WTC11 (cell line): ENCODE measurements around the gene PRR23B. TPM values are rescaled to one million over a fixed set of nuclear protein-coding genes. Genes with fewer than 3 reads are reported as not detected.

Source experiments
- ATAC-seq: fragments of 200-7000 bp; cut with Tn5 transposase; 2 replicates; pipeline ENCODE4 v1.10.0; 2021; ENCODE audit warnings: mild to moderate bottlenecking, moderate library complexity
- CTCF ChIA-PET: fragments of 300-600 bp; sonication (Branson Sonifier 250); formaldehyde crosslinking; loops from one replicate; lab custom pipeline; 2021; ENCODE audit warnings: antibody characterized with exemption; lab: Charles Lee
- POLR2A ChIA-PET: fragments of 350-600 bp; sonication (Branson Sonifier 250); formaldehyde crosslinking; loops from one replicate; lab custom pipeline; 2021; ENCODE audit warnings: antibody characterized with exemption; lab: Charles Lee
- DNase-seq: peaks from one replicate; pipeline ENCODE4 v3.0.0; 2021; ENCODE audit warnings: low spot score
- H3K27ac Mint-ChIP-seq: 2 replicates; pipeline ENCODE4 v1.8.0; 2021; ENCODE audit warnings: mixed read lengths
- H3K27me3 Mint-ChIP-seq: 2 replicates; pipeline ENCODE4 v1.8.0; 2021; ENCODE audit warnings: low read depth, mild to moderate bottlenecking, moderate library complexity, mixed read lengths
- H3K36me3 Mint-ChIP-seq: 2 replicates; pipeline ENCODE4 v1.8.0; 2021; ENCODE audit warnings: mixed read lengths
- H3K4me1 Mint-ChIP-seq: 2 replicates; pipeline ENCODE4 v1.8.0; 2022; ENCODE audit warnings: mixed read lengths
- H3K4me3 Mint-ChIP-seq: 2 replicates; pipeline ENCODE4 v1.8.0; 2021; ENCODE audit warnings: mild to moderate bottlenecking, moderate library complexity, mixed read lengths
- H3K9me3 Mint-ChIP-seq: 2 replicates; pipeline ENCODE4 v1.8.0; 2021; ENCODE audit warnings: mixed read lengths
- AR ChIP-seq: fragments of 250-450 bp; sonication (Bioruptor Pico); IDR thresholded peaks from 2 replicates; pipeline ENCODE4 v1.9.0; 2021; ENCODE audit warnings: mild to moderate bottlenecking
- FOXK1 ChIP-seq: sonication (generic); formaldehyde crosslinking; IDR thresholded peaks from 2 replicates; pipeline ENCODE4 v1.8.0; 2022; ENCODE audit warnings: mild to moderate bottlenecking, moderate library complexity, missing genetic modification reagents
- HMGA2 ChIP-seq: fragments of 250-450 bp; sonication (Bioruptor Pico); IDR thresholded peaks from 2 replicates; pipeline ENCODE4 v1.4.0; 2021; ENCODE audit warnings: mild to moderate bottlenecking, moderate library complexity
- HMGXB4 ChIP-seq: sonication (generic); formaldehyde crosslinking; IDR thresholded peaks from 2 replicates; pipeline ENCODE4 v1.8.1; 2023; ENCODE audit warnings: mild to moderate bottlenecking, moderate library complexity, missing genetic modification reagents
- IRF1 ChIP-seq: sonication (generic); formaldehyde crosslinking; IDR thresholded peaks from 2 replicates; pipeline ENCODE4 v1.8.0; 2023; ENCODE audit warnings: missing genetic modification reagents
- IRF2 ChIP-seq: sonication (generic); formaldehyde crosslinking; IDR thresholded peaks from 2 replicates; pipeline ENCODE4 v1.8.0; 2022; ENCODE audit warnings: low read depth, missing genetic modification reagents, borderline replicate concordance
- MAX ChIP-seq: sonication (generic); formaldehyde crosslinking; IDR thresholded peaks from 2 replicates; pipeline ENCODE4 v1.8.0; 2022; ENCODE audit warnings: mild to moderate bottlenecking, missing genetic modification reagents
- NFATC4 ChIP-seq: fragments of 250-450 bp; sonication (Bioruptor Pico); IDR thresholded peaks from 2 replicates; pipeline ENCODE4 v1.9.0; 2021; ENCODE audit warnings: mild to moderate bottlenecking
- NFYB ChIP-seq: sonication (generic); formaldehyde crosslinking; conservative IDR thresholded peaks from 2 replicates; pipeline ENCODE4 v1.8.0; 2022; ENCODE audit warnings: low read depth, missing genetic modification reagents
- NR2C2 ChIP-seq: sonication (generic); formaldehyde crosslinking; IDR thresholded peaks from 2 replicates; pipeline ENCODE4 v1.8.0; 2022; ENCODE audit warnings: mild to moderate bottlenecking, missing genetic modification reagents
- SMAD4 ChIP-seq: sonication (generic); formaldehyde crosslinking; IDR thresholded peaks from 2 replicates; pipeline ENCODE4 v1.8.0; 2022; ENCODE audit warnings: mild to moderate bottlenecking, missing genetic modification reagents
- STAT6 ChIP-seq: sonication (generic); formaldehyde crosslinking; conservative IDR thresholded peaks from 2 replicates; pipeline ENCODE4 v1.8.1; 2023; ENCODE audit warnings: mild to moderate bottlenecking, low read depth, missing genetic modification reagents, moderate library complexity
- TP53 ChIP-seq: sonication (generic); formaldehyde crosslinking; IDR thresholded peaks from 2 replicates; pipeline ENCODE4 v1.8.1; 2023; ENCODE audit warnings: mild to moderate bottlenecking, missing genetic modification reagents
- ZNF121 ChIP-seq: sonication (generic); formaldehyde crosslinking; IDR thresholded peaks from 2 replicates; pipeline ENCODE4 v1.8.0; 2023; ENCODE audit warnings: missing genetic modification reagents
- ZNF263 ChIP-seq: sonication (generic); formaldehyde crosslinking; IDR thresholded peaks from 2 replicates; pipeline ENCODE4 v1.8.1; 2022; ENCODE audit warnings: low read depth, mild to moderate bottlenecking, moderate library complexity, missing genetic modification reagents
- ZNF512 ChIP-seq: sonication (generic); formaldehyde crosslinking; IDR thresholded peaks from 2 replicates; pipeline ENCODE4 v1.8.1; 2022; ENCODE audit warnings: missing genetic modification reagents, borderline replicate concordance
- total RNA-seq: library from RNA; stranded (reverse); gene quantifications from 3 replicates; pipeline ENCODE4 v1.2.3, GENCODE V29; 2021
- TF ChIP-seq, protein P1 (sequence below): sonication (generic); formaldehyde crosslinking; IDR thresholded peaks from 2 replicates; pipeline ENCODE4 v1.8.1; 2022; ENCODE audit warnings: low read depth, mild to moderate bottlenecking, moderate library complexity, missing genetic modification reagents, borderline replicate concordance
- TF ChIP-seq, protein P2 (sequence below): fragments of 250-450 bp; sonication (Bioruptor Pico); IDR thresholded peaks from 2 replicates; pipeline ENCODE4 v1.9.0; 2021; ENCODE audit warnings: moderate library complexity, mild to moderate bottlenecking, inconsistent platforms, borderline replicate concordance

PRR23B gene
- total RNA-seq, 1 experiment from 2014 or later, result not detected

DNA sequence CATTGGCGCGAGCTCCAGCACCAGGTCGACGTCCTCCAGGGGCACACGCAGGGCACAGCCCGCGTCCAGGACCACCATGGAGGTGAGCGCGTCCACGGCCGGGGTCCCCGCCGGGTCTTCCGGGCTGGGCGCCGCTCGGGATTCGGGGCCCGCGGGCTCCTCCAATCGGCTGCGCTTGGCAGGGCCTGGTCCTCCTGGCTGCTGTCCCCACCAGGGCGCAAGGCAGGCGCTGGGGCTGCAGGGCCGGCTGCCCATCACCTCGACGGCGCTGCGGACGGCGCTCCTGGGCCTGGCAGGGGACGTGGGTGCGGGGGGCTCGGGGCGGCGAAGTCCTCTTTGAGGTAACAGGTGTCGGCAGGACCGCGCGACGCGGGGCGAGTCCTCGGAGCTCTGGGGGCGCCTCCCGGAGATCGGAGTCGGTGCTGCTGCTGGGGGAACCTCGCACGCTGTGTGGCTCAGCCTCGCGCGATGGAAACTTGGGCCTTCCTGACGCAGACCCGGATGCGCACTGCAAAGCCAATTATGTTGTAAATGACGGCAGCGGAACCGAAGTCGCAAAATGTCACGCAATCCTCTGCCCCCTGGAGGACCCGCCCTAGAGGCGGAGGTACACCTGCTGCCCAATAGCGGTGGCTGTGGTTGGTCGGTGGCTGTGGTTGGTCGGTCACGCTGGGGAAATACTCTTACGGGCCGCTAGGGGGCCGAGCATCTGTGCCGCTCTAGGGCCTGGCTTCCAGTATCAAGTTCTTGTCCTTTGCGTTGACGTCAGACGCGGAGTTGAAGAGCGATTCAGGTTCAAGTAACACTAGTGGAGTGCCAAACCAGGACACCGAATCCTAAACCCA, 23.9 kb upstream of the PRR23B start, which contains the start of gene PRR23C:
Gene PRR23C (minus strand): TSS at position 527 of the 845 bp plus-strand sequence. CDS start 272 bp downstream, at position 255.
- 0 out of 2 replicates have a peak, but pooled peaks have one; percentile 5 for TF ChIP-seq NFYB (CRISPR knock-in tag)
- TF ChIP-seq IRF2 (CRISPR knock-in tag), result no peak
- no peaks in the 10 kb centered on the region for H3K4me1 Mint-ChIP-seq
- H3K27ac Mint-ChIP-seq, result no peak within 1 kb of the TSS
- no peaks in the 10 kb centered on the region; the same call in 1 of the 2 replicates for H3K27me3 Mint-ChIP-seq
- ChIA-PET CTCF (interaction anchor here (0.6 kb wide), 1 partner anchor 1995 kb away, joined by 3 read pairs; no protein-coding TSS in a partner anchor), POLR2A (no interaction called here)
- DNase-seq (peak; percentile 14), ATAC-seq (peak; percentile 73)
- peaks cover 2% of the 10 kb centered on the region; the same call in 1 of the 2 replicates for H3K36me3 Mint-ChIP-seq
- H3K9me3 Mint-ChIP-seq, result peaks cover 20% of the 10 kb centered on the region
- no peak within 1 kb of the TSS for H3K4me3 Mint-ChIP-seq

GRCh38 chr3:139043554-139044365, 23.0 kb upstream of the PRR23B start:
- CTCF ChIA-PET, result interaction anchor here (0.6 kb wide), 1 partner anchor 1996 kb away, joined by 3 read pairs; no protein-coding TSS in a partner anchor
- TF ChIP-seq STAT6 (no peak), HMGA2 (CRISPR knock-in tag) (no peak), AR (CRISPR knock-in tag) (no peak), SMAD4 (no peak), NFYB (CRISPR knock-in tag) (no peak), IRF1 (CRISPR knock-in tag) (no peak), ZNF121 (no peak), MAX (CRISPR knock-in tag) (no peak), HMGXB4 (CRISPR knock-in tag) (no peak), FOXK1 (CRISPR knock-in tag) (no peak), NFATC4 (CRISPR knock-in tag) (no peak), NR2C2 (CRISPR knock-in tag) (no peak), TP53 (CRISPR knock-in tag) (no peak), ZNF263 (CRISPR knock-in tag) (no peak), ZNF512 (CRISPR knock-in tag) (no peak)
- TF ChIP-seq, protein P1, sequence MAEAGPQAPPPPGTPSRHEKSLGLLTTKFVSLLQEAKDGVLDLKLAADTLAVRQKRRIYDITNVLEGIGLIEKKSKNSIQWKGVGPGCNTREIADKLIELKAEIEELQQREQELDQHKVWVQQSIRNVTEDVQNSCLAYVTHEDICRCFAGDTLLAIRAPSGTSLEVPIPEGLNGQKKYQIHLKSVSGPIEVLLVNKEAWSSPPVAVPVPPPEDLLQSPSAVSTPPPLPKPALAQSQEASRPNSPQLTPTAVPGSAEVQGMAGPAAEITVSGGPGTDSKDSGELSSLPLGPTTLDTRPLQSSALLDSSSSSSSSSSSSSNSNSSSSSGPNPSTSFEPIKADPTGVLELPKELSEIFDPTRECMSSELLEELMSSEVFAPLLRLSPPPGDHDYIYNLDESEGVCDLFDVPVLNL (CRISPR knock-in tag), result no peak
- TF ChIP-seq, protein P2, sequence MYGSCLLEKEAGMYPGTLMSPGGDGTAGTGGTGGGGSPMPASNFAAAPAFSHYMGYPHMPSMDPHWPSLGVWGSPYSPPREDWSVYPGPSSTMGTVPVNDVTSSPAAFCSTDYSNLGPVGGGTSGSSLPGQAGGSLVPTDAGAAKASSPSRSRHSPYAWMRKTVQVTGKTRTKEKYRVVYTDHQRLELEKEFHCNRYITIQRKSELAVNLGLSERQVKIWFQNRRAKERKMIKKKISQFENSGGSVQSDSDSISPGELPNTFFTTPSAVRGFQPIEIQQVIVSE (CRISPR knock-in tag), result no peak
- no peak for ATAC-seq
- Mint-ChIP-seq H3K27me3 (no peaks in the 10 kb centered on the region; the same call in 1 of the 2 replicates), H3K36me3 (peaks cover 2% of the 10 kb centered on the region; the same call in 1 of the 2 replicates), H3K4me1 (no peaks in the 10 kb centered on the region; the same call in 1 of the 2 replicates), H3K9me3 (peaks cover 20% of the 10 kb centered on the region), H3K4me3 (no peak overlapping the region), H3K27ac (no peak overlapping the region)
- no peak for DNase-seq
- POLR2A ChIA-PET, result interaction anchor here (0.5 kb wide), 1 partner anchor 383 kb away, joined by 4 read pairs; no protein-coding TSS in a partner anchor
